CMK (cell line): Measurements from ENCODE around the gene PTTG1IP.
A peak's percentile ranks its signal among the peaks of the same experiment; 100 is the strongest.

Experiments used
- DNase-seq: peaks from one replicate; pipeline ENCODE4 v3.0.0-alpha.2; 2010; ENCODE audit warnings: low read depth

Gene PTTG1IP

DNA sequence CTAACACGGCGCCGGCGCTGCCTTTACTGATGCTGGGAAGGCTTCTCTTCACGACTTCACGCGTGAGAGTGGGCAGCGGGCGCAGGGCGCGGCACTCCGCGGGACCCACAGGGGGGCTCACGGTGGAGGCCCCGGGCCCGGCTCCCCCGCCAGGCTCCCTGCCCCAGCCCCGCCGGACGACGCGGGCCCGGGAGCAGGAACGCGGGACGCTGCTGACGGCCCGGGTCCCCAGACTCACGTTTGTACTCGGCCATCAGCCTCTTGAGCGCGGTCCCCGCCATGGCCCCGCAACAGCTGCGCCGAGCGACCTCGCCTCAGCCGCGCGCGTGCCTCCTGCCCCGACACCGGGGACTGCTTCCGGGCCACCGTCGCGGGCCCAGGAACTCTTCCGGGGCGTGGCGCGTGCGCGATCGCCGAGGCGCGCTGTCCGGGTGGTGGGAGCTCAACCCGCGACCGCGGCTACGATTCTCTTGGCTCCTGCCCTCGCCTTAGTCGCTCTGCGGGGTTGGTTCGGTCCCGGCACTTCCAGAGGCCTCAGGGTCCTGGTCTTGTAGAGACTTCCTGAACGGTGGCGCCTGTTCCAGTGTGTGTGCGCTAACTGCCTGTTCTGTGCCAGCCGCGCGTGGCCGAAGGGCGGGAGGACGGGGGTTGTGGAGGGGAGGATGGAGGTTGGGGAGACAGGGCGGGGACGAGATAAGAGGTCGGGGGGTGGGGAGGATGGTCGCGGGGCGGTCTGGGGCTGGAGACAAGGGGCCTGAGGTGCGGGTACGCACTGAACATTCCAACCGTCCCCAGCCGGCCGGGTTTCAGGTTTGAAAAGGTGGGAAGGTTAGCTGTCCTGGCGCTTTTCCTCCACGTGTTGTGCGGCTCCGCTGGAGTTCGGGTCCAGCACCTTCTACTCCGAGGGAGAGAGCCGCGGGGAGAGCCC lies 71.8 kb downstream of the PTTG1IP start, which contains the start of gene UBE2G2:
UBE2G2 (minus strand) TSS at position 353 of the 928 bp plus-strand sequence; CDS start at position 281, 72 bp downstream.
- peak; percentile 75 for DNase-seq

DNA sequence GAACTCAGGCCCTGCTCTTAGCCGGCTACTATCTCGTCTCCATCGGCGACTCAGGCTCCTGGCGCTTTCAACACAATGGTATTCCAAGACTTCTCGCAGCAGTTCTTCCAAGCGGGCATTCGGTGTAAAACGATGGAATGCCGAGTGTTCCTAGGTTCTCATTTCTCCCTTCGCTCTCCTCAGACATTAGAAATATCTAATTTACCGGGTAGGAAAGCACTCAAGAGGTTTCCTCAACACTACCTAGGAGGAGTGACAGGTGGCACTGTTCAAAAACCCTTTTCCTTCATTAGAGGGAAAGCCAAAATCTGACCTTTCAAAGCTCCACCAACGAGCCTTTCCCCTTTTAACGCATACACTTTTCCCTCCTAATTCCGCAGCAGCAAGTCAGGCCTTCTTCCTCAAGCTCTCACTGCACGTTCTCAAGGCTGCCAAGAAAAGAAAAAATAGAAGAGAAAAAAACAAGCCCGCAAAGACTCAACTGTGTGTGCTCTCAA lies 72.5 kb downstream of the PTTG1IP start:
- DNase-seq = no peak

DNA sequence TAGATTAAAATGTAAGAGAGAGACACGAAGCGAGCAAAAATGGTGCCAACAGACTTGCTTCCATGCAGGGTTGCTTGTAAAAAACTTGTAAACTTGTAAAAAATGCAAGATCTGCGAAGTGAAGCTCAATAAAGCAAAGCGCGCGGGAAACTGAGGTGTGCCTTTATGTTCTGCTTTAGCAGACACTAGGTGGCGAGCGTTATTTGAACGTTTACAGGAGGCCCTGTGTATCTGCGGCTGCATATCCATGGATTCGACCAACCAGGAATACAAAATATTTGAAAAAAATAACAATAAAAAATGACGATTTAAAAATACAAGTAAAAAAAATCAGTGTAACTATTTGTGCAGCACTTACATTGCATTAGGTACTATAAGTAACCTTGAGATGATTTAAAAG lies 73.4 kb downstream of the PTTG1IP start:
- no peak for DNase-seq

DNA sequence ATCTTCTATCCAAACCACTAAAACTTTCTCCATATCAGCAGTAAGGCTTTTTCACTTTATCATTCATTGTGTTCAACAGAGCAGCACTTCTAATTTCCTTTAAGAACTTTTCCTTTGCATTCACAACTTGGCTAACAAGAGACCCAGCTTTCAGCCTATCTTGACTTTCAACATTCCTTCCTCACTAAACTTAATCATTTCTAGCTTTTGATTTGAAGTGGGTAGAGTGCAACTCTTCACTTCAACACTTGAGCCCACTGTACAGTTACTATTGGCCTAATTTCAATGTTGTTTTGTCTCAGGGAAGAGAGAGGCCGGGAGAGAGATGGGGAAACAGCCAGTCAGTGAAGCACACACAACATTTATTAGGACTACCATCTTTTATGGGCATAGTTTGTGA lies 73.8 kb downstream of the PTTG1IP start:
- DNase-seq = no peak
